HG03442 (cell line): ENCODE data around the gene MOCOS.

Source experiments
- ATAC-seq: cut with Tn5 transposase; IDR thresholded peaks from one replicate; pipeline ENCODE4 v1.9.1; 2021; ENCODE audit warnings: mild to moderate bottlenecking, moderate library complexity; ENCODE audit not compliant: unreplicated experiment

Gene MOCOS

DNA sequence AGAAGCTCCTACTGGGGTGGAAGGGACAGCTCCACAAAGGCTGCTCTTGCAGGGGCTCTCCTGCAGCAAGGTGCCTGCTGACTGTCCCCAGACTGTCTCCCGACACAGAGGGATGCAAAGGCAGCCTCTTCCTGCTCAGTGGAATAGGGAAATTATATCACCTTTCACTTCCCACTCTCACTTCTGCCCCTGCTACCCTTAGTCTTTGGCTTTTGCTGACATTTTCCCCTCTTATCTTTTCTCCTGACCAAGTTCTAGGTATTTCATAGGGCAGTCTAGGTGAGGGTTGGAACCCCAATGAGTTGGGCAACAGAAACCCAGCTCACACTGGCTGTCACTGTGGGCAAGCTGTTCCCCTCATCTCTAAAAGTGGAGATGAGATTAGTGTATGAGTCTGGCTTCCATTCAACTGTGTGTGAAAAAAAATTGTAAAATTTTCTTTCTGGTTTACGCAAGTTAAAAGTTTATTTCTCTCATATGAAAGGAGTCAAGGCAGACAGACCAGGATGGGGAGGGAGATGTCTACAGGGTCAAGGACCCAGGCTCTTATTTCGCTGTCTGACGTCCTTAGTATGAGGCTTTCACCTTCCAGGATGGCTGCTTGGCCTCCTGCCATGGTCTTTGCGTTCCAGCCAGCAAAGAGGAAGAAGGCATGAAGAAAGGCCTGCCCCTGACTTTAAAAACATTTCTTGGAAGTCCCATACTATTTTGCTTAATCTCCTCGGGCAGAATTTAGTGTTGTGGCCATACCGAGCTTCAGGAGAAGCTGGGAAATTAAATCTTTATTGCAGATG, 7.5 kb upstream of the MOCOS start:
- no peak for ATAC-seq

- ATAC-seq: no peak
These were observed 5.9 kb upstream of the MOCOS start for GRCh38 chr18:36181441-36181840.

- ATAC-seq: no peak
These were observed 5.3 kb upstream of the MOCOS start for GRCh38 chr18:36181898-36182506.

DNA sequence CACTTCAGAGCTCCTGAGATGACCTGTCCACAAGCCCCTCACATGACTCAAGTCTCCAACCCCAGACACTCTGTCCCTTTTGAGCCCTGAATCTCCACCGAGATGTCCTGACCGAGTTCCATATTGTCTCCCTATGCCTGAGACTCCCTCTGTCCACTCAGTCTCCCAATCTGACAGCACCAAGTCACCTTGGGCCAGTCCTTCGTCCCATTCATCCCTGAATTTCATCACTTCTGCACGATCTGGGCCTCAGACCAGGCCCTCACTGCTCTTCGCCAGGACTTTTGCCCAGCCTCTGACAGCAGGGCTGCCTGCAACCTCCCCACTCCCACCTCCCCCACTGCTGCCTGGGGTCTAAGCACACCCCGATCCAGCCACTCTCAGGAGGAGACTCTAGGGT, 4.3 kb upstream of the MOCOS start:
- ATAC-seq: no peak

DNA sequence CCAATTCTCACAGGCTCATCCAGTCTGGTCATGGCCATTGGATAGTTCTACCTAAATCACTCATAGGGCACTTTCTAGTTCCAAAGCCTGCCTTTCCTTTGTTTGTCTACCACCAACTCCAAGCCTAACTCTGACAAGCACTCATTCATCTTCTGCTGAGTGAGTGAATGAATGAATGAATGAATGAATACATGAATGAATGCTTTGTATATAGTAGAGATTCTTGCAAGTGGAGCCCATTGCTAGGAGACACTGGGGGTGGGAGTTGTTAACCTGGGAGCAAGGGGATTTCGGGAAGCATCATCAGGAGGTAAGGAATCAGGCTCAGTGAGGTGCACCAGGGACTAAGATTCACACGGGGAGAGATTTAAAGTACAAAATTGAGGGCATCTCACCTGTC, 3.3 kb upstream of the MOCOS start:
- ATAC-seq: no peak

GRCh38 chr18:36185157-36185556, 2.1 kb upstream of the MOCOS start:
- no peak for ATAC-seq

- no peak for ATAC-seq
These were observed 1.3 kb upstream of the MOCOS start for GRCh38 chr18:36185901-36186460.

DNA sequence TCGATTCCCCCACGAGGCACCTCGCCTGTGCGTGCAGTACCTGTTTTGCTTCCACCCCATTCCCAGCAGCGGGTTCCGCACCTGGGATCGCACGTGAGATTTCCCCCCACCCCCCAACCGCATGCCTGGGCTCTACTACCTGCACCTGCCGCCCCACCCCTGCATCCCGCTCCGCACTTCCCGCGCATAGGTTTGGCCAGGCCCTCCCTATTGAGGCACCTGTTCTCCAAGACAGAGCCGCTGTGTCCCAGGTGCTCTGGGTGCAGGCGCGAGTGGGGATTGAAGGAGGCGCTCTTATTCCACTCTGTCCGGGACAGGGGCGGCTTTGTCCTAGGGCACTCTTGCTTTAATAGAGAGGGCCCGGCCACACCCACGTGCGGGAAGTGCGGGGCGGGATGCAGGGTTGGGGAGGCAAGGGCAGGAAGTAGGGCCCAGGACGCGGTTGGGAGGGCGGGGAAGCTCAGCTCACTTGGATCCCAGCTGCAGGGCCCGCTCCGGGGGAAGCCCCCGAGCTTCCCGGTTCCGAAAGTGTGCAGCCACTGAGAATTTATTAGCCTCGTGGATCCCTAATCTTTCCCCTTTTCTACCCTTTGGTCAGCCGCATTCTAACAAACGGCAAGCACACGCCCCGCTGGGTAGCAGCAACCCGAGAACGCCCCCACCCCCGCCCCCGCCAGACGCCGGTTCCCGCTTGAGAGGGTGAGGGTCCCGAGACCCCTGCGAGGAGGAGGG, 670 bp upstream of the MOCOS start:
- peak; percentile 5 for ATAC-seq

GRCh38 chr18:36187826-36188721, 777 bp downstream of the MOCOS start:
- ATAC-seq: no peak

DNA sequence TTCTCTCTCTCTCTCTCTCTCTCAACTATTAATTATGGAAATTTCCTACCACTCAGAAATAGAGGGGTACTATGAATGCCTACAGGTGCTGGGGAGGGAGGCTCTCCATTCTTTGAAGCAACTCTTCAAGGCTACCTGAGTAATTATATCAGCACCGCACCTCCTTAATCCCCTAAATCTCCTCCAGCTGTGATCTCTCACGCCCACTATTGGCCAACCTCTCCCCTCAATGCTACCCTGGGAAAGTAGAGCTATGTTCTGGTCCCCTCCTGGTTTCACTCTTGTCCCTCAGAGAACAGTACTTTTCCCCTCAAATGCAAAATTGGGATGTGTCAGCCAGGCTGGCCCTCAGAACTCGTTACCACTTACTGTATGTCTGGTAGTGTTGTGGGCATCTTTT, 1.6 kb downstream of the MOCOS start:
- no peak for ATAC-seq

DNA sequence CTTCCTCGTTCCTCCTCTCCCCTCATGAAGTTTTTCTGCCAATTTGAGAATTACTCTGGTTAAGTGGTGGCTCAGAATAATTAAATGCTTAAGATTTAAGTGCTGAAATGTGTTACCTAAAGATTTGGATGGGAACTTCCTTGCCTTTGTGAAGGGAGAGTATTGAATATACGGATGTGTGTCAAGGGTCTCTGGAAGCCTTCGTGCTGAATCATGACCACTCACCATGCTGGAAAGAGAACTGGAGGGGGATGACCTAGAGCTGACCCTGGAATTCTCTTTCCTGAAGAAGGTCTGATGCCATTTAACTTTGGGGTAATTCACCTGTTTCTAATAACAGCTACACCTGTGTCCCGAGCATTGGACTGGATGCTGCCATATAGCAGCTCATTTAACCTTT, 2.2 kb downstream of the MOCOS start:
- ATAC-seq: no peak

DNA sequence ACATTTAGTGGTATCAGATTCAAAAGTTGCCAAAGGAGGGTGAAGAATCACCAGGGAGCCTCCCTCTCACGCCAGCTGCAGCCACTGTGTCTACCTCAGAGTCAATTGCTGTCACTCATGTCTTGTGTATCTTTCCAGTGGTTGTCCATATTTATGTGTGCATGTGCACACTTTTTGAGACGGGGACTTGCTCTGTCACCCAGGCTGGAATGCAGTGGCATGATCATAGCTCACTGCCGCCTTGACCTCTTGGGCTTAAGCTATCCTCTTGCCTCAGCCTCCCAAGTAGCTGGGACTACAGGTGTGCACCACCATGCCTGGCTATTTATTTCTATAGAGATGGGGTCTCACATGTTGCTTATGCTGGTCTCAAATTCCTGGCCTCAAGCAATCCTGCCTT, 4.0 kb downstream of the MOCOS start:
- ATAC-seq: no peak

DNA sequence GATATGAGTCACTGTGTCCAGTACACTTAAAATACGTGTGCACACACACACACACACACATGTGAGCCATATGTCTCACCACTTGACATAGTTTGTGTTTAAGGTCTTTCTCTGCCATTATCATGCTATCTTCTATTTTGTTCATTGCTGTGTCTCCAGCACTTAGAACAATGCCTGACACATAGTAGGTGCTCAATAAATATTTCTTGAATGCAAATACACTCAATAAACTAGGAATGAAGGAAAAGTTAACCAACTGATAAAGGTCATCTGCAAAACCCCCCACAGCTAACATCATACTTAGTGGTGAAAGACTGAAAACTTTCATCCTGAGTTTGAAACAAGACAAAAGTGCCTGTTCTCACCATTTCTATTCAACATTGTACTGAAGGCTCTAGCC, 4.4 kb downstream of the MOCOS start:
- ATAC-seq: no peak

GRCh38 chr18:36194600-36195315, 7.5 kb downstream of the MOCOS start:
- ATAC-seq: no peak

- ATAC-seq: no peak
These were observed 8.3 kb downstream of the MOCOS start for GRCh38 chr18:36195427-36196122.

- ATAC-seq: no peak
These were observed 9.1 kb downstream of the MOCOS start for GRCh38 chr18:36196238-36196995.

GRCh38 chr18:36197511-36198166, 10.3 kb downstream of the MOCOS start:
- ATAC-seq: no peak

DNA sequence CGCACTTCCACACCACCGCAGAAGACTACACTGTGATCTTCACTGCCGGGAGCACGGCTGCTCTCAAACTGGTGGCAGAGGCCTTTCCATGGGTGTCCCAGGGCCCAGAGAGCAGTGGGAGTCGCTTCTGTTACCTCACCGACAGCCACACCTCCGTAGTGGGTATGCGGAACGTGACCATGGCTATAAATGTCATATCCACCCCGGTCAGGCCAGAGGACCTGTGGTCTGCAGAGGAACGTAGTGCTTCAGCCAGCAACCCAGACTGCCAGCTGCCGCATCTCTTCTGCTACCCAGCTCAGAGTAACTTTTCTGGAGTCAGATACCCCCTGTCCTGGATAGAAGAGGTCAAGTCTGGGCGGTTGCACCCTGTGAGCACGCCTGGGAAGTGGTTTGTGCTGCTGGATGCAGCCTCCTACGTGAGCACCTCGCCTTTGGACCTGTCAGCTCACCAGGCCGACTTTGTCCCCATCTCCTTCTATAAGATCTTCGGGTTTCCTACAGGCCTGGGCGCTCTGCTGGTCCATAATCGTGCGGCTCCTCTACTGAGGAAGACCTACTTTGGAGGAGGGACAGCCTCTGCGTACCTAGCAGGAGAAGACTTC, 12.5 kb downstream of the MOCOS start:
- ATAC-seq: no peak
